DOHH2 (cell line): ENCODE results near the gene SBK3.

Experiments used
- H3F3A ChIP-seq: fragments of 200-600 bp; sonication (generic), shearing (Covaris generic); 2 replicates; pipeline ENCODE4 v1.6.0; 2016; ENCODE audit warnings: antibody characterized with exemption, mild to moderate bottlenecking; ENCODE audit not compliant: control insufficient read depth, insufficient read depth
- H3K27ac ChIP-seq: fragments of 200-600 bp; sonication (generic); 2 replicates; pipeline ENCODE4 v1.5.1; 2014; ENCODE audit warnings: low read depth, mild to moderate bottlenecking, low read length, moderate library complexity
- H3K27me3 ChIP-seq: fragments of 200-600 bp; sonication (generic); 2 replicates; pipeline ENCODE4 v1.6.1; 2014; ENCODE audit warnings: mild to moderate bottlenecking, low read length, mixed read lengths; ENCODE audit not compliant: control insufficient read depth
- H3K36me3 ChIP-seq: fragments of 200-600 bp; sonication (generic); 2 replicates; pipeline ENCODE4 v1.6.1; 2014; ENCODE audit warnings: mild to moderate bottlenecking, low read length, moderate library complexity, mixed read lengths; ENCODE audit not compliant: control insufficient read depth
- H3K4me1 ChIP-seq: fragments of 200-600 bp; sonication (generic); 2 replicates; pipeline ENCODE4 v1.6.1; 2014; ENCODE audit warnings: mild to moderate bottlenecking, low read length, mixed read lengths; ENCODE audit not compliant: control insufficient read depth
- H3K4me2 ChIP-seq: fragments of 200-600 bp; sonication (generic); 2 replicates; pipeline ENCODE4 v1.6.0; 2014; ENCODE audit warnings: mild to moderate bottlenecking, low read length, moderate library complexity
- H3K4me3 ChIP-seq: fragments of 200-600 bp; sonication (generic); 2 replicates; pipeline ENCODE4 v1.5.1; 2014; ENCODE audit warnings: mild to moderate bottlenecking, low read length, mixed read lengths
- H3K79me2 ChIP-seq: fragments of 200-600 bp; sonication (generic); 2 replicates; pipeline ENCODE4 v1.6.1; 2014; ENCODE audit warnings: mild to moderate bottlenecking, low read length, mixed read lengths; ENCODE audit not compliant: control insufficient read depth
- H3K9me2 ChIP-seq: fragments of 200-600 bp; sonication (generic); replicated peaks from 2 replicates; pipeline ENCODE4 v1.6.1; 2014; ENCODE audit warnings: mild to moderate bottlenecking, low read length, mixed read lengths; ENCODE audit not compliant: control insufficient read depth
- H3K9me3 ChIP-seq: fragments of 200-600 bp; sonication (generic); 2 replicates; pipeline ENCODE4 v1.6.1; 2014; ENCODE audit warnings: antibody characterized with exemption, low read length, mixed read lengths; ENCODE audit not compliant: control insufficient read depth, insufficient read depth
- H4K20me1 ChIP-seq: fragments of 200-600 bp; sonication (generic); 2 replicates; pipeline ENCODE4 v1.6.0; 2014; ENCODE audit warnings: low read depth, mild to moderate bottlenecking, antibody characterized with exemption, low read length, moderate library complexity; ENCODE audit not compliant: control insufficient read depth, insufficient read depth
- EZH2phosphoT487 ChIP-seq: fragments of 200-600 bp; sonication (generic); IDR thresholded peaks from 2 replicates; pipeline ENCODE4 v1.6.1; 2017; ENCODE audit warnings: borderline replicate concordance, mild to moderate bottlenecking, antibody characterized with exemption, low read length, moderate library complexity, mixed read lengths
- TF ChIP-seq, protein P1 (sequence below): fragments of 200-600 bp; sonication (generic); IDR thresholded peaks from one replicate; pipeline ENCODE4 v1.5.1; 2014; ENCODE audit warnings: antibody characterized with exemption, mild to moderate bottlenecking, low read depth, low read length; ENCODE audit not compliant: poor library complexity, severe bottlenecking

SBK3 gene

DNA sequence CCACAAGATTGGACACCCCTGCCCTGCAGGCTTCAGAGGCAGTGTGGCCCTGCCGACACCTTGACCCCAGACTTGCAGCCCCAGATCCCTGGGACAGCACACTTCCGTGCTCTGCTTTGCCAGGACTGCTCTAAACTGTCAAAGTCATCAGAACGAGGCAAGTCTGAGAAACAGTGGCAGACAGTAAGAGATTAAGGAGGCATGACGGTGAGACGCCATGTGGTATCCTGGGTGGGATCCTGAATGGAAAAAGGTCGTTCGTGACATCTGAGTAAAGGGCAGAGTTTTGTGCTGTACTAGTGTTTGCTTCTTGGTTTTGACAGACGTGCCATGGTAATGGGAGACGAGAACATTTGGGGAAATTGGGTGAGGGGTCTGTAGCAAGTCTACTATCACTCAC is 21.5 kb upstream of the SBK3 start:
- no peak for TF ChIP-seq EZH2phosphoT487
- TF ChIP-seq, protein P1, sequence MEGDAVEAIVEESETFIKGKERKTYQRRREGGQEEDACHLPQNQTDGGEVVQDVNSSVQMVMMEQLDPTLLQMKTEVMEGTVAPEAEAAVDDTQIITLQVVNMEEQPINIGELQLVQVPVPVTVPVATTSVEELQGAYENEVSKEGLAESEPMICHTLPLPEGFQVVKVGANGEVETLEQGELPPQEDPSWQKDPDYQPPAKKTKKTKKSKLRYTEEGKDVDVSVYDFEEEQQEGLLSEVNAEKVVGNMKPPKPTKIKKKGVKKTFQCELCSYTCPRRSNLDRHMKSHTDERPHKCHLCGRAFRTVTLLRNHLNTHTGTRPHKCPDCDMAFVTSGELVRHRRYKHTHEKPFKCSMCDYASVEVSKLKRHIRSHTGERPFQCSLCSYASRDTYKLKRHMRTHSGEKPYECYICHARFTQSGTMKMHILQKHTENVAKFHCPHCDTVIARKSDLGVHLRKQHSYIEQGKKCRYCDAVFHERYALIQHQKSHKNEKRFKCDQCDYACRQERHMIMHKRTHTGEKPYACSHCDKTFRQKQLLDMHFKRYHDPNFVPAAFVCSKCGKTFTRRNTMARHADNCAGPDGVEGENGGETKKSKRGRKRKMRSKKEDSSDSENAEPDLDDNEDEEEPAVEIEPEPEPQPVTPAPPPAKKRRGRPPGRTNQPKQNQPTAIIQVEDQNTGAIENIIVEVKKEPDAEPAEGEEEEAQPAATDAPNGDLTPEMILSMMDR: no peak
- Histone ChIP-seq H3K4me1 (no peaks in the 10 kb centered on the region), H3K9me2 (no peaks in the 10 kb centered on the region), H3K27me3 (no peaks in the 10 kb centered on the region), H3K27ac (no peak overlapping the region), H3K9me3 (no peaks in the 10 kb centered on the region), H3K79me2 (no peaks in the 10 kb centered on the region), H3F3A (no peaks in the 10 kb centered on the region), H4K20me1 (no peaks in the 10 kb centered on the region), H3K36me3 (no peaks in the 10 kb centered on the region), H3K4me3 (no peak overlapping the region), H3K4me2 (no peak overlapping the region)

DNA sequence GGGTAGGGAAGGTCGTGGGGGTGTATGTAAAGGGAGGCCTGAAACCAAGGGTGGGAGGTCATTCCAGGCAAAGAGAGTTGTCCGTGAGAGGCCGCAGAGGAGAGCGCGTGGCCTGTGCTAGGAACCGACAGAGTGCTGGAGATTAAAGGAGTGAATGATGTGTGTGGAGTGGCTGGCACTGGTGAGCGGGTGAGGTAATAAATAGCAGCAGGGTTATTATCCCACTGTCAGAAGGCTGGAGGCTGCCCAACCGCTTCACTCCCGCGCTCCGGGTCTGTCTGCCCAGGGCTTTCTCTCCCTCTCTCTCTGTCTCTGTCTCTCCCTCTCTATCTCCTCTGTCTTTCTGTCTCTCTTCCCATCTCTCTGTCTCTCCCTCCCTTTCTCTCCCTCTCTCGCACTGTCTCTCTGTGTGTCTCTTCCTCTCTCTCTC is 17.9 kb upstream of the SBK3 start:
- H3K79me2 ChIP-seq: no peaks in the 10 kb centered on the region
- no peak overlapping the region for H3K4me2 ChIP-seq
- H3K4me3 ChIP-seq: no peak overlapping the region
- no peaks in the 10 kb centered on the region for H3K4me1 ChIP-seq
- H3K27ac ChIP-seq: no peak overlapping the region
- H3K9me2 ChIP-seq: no peaks in the 10 kb centered on the region
- H3K9me3 ChIP-seq: no peaks in the 10 kb centered on the region
- H3K36me3 ChIP-seq: no peaks in the 10 kb centered on the region
- no peaks in the 10 kb centered on the region for H3F3A ChIP-seq
- no peaks in the 10 kb centered on the region for H3K27me3 ChIP-seq
- no peaks in the 10 kb centered on the region for H4K20me1 ChIP-seq
- TF ChIP-seq, protein P1: no peak
- TF ChIP-seq EZH2phosphoT487: no peak

DNA sequence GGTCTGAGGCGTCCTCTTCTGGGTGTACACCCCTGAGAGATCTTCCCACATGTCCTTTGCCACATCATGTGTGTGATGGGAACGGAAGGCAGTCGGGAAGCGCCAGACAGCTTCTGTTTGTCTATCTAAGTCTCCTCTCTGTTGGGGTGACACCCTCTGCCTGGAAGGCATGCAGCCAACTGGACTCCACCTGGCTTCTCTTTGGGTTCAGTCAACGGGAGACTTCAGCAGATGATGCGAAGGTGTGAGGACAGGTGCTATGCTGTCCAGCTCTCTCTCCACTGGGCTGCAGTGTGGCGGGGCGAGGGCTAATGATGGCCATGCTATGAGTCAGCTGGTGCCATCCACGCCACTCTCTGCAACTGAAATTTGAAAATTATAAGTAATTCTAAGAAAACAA is 14.3 kb upstream of the SBK3 start:
- TF ChIP-seq, protein P1: no peak
- no peak for TF ChIP-seq EZH2phosphoT487
- Histone ChIP-seq H3K4me2 (no peak overlapping the region), H4K20me1 (no peaks in the 10 kb centered on the region), H3K4me3 (no peak overlapping the region), H3K9me3 (no peaks in the 10 kb centered on the region), H3F3A (no peaks in the 10 kb centered on the region), H3K27me3 (no peaks in the 10 kb centered on the region), H3K9me2 (no peaks in the 10 kb centered on the region), H3K4me1 (no peaks in the 10 kb centered on the region), H3K27ac (no peak overlapping the region), H3K79me2 (no peaks in the 10 kb centered on the region), H3K36me3 (no peaks in the 10 kb centered on the region)

DNA sequence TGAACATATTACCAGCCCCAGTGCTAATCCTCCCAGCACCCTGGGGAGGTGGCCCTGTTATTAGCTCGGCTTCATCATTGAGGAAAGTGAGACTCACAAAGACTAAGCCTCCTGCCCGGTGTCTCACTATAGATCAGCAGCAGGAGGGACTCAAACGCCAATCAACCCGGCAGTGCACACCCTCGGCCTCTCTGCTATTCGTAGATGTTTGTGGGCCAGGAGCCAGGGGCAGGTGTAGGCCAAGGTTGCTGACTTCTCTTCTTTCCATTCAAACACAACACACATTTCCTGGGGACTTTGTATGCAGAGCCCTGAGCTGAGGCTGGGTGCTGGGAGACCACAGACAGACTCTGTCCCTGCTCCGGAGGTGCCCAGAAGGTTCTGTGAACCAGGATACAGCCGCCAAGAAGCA is 9.4 kb upstream of the SBK3 start:
- H3K79me2 ChIP-seq: no peaks in the 10 kb centered on the region
- H3K4me2 ChIP-seq: no peak overlapping the region
- peaks cover 3% of the 10 kb centered on the region for H3K27me3 ChIP-seq
- no peak overlapping the region for H3K4me3 ChIP-seq
- H3F3A ChIP-seq: no peaks in the 10 kb centered on the region
- TF ChIP-seq, protein P1: no peak
- no peak for TF ChIP-seq EZH2phosphoT487
- no peak overlapping the region for H3K27ac ChIP-seq
- H3K9me3 ChIP-seq: no peaks in the 10 kb centered on the region
- no peaks in the 10 kb centered on the region for H3K36me3 ChIP-seq
- H4K20me1 ChIP-seq: no peaks in the 10 kb centered on the region
- peaks cover 6% of the 10 kb centered on the region for H3K4me1 ChIP-seq
- H3K9me2 ChIP-seq: no peaks in the 10 kb centered on the region
